NCI-H2196 (cell line): ENCODE data around the gene CR1L.
"Not testable (repeated sequence)": the region's sequence is repeated elsewhere in the genome, so short reads cannot be mapped to it uniquely, and the experiment has no call there.

Source experiments
- DNase-seq: peaks from one replicate; lab custom pipeline; 2025; ENCODE audit not compliant: unreplicated experiment; lab: John Stamatoyannopoulos, UW

The CR1L gene

DNA sequence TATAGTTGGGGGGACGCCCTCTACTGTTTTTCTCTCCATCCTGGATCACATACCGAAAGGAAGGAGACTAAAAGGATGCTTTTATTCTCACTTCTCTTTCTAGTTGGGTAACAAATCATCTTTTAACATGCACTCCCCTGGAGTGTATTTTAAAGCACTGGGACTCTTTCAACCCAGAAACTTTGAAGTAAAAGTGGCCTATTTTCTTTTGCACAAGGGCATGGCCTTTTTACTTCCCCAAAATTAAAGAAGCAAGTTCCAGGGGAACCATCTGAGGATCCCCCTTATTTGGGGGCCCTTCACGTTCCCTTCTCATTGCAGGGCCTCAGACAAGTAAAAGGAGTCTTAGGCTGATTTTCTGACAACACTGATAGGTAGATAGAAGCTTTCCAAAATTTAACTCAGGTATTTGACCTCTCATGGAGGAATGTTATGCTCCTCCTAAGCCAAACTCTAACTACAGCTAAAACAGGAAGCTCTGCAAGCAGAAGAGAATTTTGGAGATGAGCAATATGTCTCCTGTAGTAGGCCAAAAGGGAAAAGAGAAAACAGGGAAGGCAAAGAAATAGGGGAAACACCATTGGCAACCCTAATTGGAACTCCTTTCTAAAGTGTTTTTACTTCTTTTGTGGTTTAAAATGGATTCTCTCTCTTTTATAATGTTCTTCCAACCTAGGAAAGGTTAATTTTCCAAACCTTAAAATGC lies 98.1 kb downstream of the CR1L start:
- DNase-seq: no peak

DNA sequence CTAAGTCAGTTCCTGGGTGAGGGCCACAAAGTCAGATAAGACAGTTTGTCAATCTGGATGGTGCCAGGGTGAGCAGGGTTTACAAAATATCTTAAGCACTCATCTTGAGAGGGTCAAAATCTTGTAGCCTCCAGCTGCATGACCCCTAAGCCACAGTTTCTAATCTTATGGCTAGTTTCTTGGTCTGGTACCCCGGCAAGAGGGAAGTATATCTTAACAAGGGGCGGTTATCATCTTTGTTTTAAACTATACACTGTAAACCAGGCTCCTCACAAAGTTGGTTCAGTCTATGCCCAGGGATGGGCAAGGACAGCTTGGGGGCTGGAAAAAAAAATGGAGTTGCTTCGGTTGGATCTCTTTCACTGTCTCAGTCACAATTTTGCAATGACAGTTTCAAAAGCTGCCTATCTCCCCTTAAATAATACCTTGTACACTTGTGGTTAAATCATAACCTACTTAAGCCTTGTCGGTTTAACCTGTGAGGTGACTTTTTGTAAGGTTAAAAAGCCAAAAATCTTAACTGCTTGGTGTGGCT lies 99.1 kb downstream of the CR1L start:
- no peak for DNase-seq

DNA sequence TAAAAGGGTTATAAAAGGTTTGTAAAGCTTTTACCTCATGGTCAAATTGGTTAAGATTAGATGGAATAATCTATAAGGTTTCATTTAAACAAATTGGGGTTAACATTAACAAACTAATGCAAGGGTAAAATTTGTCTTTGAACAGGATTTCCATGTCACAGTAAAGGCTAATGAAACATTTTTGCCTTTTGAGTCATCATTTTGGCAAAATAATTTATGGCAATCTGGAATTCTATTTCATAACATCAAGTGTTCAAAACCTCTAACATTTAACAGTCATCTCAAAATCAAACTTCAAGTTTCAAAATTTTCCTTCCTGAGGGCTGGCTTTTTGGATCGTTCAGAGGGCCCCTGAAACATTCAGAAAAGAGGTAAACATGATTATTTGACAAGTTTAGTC lies 100.4 kb downstream of the CR1L start:
- DNase-seq: no peak

DNA sequence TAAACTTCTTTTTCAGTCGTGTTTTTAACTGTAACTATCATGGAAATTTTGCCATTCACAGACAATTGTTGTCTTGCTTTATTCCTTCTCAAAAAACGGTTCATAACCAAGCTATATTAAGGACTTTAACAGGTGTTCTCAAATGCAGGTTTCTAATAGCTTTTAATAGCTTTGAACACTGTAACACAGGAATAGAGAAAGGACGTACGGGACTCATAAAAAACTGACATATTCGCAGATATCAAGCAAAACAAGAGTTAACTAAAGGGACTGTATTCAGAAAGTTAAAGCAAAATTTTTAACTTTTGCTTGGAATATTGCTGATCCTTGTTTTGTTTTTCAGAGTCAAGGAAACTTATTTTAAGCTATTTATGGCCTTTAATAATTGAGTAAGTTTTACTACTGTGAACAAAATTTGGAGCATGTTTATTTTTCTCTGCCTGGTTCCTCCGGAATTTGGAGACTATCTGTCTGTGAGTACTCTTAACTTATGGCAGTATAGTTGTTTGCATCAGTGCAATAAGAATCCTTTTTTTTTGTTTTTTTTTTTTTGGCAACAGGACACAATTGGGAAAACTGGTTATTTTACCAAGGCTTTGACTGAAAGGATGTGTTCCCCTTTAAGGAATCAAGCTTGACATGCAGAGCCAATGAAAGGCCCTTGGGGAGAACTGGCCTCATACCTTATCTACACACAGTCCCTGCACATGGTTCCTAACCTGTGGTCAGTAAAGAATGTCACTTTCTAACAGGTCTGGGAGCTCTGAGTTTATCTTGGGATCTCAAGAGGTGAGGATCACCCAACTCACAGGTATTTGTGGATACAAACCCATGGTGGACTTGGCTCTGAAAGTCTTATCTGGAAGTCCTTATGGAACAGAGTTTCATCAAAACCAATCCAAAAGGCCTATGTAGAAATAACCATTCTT lies 101.2 kb downstream of the CR1L start:
- no peak for DNase-seq

DNA sequence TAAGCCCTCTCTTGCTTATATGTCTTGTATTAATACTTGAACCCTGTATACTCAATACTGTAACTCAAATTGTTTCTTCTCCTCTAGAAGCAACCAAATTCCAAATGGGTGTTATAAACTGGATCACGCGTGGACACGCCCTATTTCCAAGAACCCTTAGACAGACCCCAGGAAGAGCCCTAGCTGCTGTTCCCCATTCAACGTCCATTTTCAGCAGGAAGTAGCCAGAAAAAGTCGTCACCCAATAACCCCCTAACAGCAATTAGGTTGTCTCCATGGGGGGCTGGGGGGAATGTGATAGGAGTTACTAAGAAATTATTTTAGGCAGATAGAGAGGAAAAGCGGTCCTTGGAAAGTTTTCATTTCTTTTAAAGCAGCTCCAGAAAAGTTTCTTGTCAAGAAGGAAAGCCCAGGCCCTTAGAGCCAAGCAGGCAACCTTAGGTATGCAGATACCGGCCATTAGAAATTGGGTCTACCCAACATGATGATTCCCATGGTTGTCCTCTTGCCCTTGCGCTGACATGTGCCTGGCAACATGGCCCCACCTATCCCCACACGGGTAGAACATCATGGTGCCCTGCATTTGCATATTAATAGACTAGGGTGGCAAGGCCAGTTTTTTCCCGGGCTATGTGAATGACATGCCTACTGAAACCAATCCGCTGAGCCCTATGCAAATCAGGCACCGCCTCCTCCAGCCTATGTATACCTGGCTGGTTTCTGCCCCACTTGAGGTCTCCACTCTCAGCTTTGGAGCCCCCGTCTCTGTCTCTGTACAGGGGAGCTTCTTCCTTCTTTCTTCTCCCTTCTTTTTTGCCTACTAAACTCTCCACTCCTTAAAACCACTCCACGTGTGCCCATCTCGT lies 102.9 kb downstream of the CR1L start:
- peak; percentile 83 for DNase-seq

DNA sequence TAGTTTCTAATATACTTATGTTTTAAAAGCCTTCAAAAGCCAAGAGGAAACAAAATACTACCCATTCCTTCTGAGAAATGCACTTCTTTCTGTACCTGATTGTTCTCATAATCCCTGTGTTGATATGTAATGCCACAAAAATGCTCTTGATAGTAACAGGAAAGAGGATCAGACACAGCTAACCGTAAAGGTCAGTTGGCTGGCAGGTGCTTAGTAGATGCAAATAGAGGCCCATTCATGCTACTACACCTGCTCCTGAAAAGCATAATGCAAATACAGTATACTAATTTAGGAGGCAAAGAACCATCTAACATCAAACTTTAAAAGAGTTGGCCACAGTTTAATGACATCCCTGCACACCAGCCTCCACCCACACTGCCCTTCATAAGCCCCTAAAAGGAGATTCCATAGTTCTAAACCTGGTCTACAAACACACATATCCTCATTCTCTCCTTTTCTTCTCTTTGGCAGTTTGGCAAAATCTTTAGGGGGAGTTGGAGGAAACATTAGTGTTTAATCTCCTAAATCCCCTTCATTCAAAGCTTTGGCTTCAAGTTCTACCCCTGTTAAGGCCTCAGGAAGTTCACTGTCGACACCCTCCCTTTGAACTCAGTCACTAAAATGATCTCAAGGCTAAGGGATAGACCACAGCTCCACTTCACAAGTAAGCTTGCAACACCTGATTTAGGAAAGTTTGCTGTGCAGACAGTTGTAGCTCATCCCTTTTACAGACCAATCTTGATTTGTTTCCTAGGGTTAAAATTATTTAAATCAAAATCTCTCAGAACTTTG lies 104.0 kb downstream of the CR1L start:
- DNase-seq: peak; percentile 86

DNA sequence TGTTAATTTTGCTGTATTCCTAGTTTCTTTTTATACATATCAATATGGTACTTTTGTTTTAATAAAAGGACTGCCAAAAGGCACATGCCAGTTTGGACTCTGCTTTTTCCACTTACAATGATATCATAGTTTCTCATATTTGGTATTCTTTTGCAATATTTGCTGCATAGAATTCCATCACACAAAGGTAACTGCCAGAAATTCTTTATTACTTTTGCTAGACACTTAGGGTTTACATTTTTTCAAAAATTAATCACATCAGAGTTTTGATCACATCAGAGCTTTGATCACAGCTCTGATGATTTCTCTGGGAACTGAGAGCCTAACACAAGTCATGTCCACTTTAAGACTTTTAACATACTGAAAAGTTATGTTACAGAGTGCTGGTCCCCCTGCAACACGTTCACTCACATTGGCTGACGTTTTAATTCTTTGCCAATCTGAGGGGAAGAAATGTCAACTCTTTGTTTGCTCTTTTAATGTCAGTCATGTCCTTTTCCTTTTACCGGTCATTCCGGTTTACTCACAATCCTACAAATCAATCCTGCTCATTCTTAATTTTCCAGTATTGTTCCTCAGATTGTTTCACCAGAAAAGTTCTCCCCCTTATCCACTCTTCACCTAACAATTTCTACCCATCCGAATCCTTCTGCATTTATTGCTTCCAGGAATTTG lies 105.8 kb downstream of the CR1L start:
- DNase-seq: no peak

DNA sequence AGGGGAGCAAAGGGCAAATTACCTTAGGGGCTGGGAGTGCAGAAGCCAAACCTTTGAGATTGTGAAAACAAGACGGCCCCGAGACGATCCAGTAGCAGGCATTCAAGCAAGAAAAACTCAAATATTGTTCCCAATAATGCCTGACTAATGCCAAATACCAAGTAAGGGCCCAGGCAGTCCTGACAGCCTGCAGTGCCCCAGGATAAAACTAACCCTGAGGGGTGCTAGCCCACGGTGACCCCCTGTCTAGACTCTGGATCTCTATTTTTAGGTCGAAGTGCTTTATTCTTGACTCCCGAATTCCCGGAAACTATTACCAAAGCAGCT lies 106.5 kb downstream of the CR1L start:
- not testable (repeated sequence) for DNase-seq

DNA sequence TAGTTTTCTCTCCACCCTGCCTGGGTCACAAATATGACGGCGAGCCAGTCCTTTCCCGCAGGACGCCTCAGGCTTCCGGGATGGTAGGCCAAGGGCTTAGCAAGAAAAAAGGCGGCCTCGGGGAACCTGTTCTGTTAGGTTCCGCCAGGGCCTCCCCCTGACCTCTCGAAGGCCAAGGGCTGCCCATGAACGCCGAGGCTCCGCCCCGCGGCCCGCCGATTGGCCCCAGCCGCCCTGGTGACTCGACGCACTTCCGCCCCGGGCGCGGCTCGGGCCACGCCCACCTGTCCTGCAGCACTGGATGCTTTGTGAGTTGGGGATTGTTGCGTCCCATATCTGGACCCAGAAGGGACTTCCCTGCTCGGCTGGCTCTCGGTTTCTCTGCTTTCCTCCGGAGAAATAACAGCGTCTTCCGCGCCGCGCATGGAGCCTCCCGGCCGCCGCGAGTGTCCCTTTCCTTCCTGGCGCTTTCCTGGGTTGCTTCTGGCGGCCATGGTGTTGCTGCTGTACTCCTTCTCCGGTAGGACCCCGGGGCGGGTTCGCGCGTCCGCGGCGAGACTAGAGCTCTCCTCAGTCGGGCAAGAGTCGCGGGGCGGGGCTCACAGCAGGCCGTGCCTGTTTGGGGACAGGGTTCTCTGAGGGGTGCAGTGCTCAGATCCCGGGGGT lies 107.0 kb downstream of the CR1L start, which contains the start of gene CD46:
TSS of gene CD46 (plus strand) at position 265 of the 666 bp plus-strand sequence. CDS start at position 424, 159 bp downstream.
- DNase-seq: peak; percentile 98

DNA sequence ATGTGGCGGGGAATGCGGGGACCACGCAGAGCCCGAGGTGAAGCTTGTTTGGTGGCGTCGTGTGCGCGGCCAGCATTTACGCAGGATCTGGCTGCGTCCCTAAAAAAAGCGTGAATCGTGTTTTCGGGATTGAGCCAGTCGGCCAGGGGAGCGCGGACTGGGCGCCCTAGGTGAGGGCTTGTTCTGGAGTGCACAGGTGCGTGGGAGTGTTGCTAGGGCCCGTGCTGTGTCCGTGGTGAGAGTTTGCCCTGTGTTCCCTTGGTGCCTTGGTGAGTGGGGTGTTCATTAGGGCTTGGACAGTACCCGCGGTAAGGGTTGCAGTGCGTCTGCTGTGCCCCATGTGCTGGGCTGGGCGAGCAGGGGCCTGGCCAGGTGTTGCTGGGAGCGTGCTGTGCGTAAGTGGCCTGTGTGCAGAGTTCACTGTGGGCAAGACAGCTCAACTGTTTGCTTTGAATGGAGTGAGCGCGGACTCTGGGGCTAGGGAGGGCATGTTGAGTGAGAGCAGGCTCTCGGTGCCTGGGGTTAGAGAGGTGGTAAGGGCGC lies 107.6 kb downstream of the CR1L start:
- DNase-seq: no peak

DNA sequence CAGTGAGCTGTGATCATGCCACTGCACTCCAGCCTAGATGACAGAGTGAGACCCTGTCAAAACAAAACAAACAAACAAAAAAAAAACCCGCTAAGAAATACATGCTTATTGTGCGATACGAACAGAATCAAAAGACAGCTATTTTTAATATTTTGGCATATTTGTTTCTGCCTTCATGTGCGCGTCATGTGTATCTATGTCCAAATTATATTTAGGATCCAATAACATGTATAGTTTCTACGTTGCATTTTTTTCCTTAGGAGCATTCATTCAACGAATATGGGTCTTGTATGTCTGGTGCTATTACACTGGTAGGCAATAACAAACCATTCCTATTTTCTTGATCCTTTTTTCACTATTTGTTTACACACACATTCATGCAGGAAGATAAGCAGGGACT lies 108.7 kb downstream of the CR1L start:
- DNase-seq: no peak

DNA sequence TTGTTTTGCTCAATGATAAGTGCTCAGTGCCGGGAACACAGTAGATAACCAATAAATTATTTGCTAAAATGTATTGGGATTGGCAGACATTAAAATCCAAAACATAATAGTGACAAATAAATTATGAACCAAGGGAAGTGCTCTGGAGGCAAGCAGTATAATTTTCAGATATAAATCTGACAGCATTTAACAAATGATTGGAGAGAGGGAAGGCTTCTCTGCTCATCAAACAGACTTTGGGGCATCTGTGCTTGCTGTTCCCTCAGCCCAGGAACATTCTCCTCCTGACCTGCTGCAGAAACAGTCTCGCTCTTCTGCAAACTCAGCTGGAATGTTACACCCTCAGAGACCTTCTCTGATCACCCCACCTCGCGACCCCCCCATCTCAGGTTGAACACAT lies 109.1 kb downstream of the CR1L start:
- no peak for DNase-seq

DNA sequence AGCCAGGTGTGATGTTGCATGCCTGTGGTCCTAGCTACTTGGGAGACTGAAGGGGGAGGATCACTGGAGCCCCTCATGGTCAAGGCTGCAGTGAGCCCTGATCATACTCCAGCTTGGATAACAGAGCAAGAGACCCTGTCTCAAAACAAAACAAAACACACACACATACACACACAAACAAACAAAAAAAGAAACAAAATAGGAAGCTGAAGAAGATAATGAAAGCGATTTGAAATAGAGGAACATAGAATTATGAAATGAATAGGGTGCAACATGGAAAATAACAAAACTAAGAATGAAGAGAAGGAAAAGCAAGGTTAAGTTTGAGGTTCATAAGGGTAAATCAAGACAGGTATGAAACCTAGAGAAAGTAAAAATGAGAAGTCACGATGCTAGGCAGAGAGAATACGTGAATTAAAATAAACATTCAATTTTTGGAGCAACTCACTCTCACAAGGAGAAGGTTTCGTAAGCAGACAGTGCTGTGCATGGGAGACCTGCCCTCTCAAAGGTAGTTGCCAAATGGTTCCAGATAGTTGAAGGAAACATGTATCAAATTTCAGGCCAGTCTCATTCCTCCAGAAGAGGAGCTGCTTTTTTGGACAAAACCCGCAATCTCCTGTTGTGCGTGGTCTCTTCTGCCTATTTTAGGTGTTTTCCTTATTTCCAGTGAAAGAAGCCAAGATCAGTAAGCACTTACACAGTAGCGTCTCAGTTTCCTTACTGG lies 110.2 kb downstream of the CR1L start:
- DNase-seq: peak; percentile 51

DNA sequence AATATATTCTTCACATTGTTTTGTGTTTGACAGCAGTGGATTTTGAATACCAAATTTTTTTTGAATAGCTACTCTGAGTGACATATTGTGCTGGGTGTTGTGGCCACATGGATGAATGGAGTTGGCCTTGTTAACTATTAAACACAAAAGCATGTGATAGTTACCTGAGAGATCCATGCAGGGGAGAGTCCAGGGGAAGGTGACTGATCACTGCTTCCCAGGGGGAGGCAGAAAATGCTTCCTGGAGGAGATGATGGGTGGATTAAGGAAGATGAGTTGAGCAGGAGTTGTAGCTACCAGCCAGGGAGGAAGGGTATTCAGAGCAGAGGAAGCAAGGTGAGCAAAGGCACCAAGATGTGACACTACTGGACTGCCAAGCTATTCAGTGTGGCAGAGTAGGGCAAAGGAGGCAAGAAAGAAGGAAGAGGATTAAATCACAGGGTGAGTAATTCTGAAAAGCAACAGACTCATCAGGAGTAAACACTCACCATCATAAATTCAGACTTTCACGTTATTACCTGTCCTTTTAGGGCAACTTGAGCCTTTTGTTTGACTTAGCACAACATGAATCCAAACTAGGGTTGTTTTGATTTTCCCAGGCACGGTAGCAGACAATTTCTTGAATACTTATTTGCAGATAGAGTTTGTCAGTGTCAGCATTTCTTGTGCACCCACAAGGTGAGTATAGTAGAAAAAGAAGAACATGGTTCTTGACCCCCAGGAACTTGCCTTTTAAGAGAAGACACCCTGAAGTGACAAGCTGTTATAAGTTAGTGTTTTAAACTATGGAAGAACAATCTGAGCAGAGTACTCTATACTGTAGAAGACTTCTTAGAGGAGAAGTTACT lies 111.1 kb downstream of the CR1L start:
- no peak for DNase-seq

DNA sequence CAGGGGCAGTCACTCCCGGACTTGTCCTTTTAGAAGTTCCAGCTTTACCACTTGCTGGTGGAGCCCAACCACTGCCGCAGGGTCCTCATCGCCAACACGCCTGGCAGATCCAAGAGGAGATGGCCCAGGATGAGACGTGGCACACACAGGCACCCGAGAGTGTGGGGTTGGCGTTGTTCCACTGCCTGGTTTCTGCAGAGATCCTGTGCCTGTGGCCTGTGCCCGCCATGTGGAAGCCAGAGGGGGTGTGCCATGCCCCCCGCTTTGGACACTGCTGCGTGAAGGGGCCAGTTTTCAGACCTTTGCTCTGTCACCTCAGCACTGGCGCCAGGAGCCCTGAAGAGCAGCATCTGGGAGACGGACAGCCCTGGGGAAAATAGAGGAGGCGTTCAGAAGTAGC lies 117.7 kb downstream of the CR1L start:
- DNase-seq: no peak

DNA sequence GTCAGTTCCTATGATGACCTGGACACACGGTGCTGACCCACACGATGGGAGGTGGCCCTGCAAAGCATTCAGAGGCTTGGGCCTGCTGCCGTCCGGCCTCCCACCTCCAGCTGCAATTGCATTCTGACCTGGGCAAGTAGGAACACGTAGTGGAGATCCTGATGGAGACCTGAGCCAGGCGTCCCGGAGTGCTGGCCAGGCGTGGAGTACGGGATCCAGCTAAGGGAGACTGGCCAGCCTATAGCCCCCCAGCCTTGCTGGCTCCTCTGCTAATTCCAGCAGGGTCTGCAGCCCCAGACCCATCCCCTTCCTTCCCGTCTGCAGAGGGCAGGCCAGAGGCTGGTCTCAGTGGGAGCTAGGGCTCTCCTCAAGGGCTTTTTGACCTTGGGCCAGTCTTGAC lies 118.2 kb downstream of the CR1L start:
- no peak for DNase-seq

DNA sequence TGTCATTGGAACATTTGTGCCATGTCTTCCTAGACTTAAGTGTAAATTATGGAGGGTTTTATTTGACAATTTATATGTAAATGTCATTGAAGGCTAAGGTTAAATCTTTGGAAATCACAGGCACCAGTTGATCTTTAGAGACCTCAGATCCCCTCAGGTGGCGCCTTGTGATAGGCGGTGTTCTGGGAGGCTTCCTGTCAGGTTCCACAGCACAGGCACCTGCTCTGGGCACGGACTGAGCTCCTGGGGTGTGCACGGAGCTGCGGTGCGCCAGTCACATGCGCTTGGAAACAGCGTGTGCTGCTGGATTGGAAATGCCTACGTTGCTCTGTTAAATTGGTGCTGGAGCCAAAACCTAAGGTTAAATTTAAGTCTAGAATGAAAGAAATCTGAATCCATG lies 119.0 kb downstream of the CR1L start:
- DNase-seq: no peak
